ENCODE results near the gene CAPN15. TPM values are rescaled to one million over a fixed set of nuclear protein-coding genes. Genes with fewer than 3 reads are reported as not detected.

CAPN15 gene
- total RNA-seq, 1 donor from 2014 or later: 38.7 TPM

GRCh38 chr16:564690-565418 lies 37.3 kb downstream of the CAPN15 start:
- H3K4me1 Mint-ChIP-seq (ENCODE audit: low read depth, unreplicated experiment): peaks cover 3% of the 10 kb centered on the region
- peaks cover 7% of the 10 kb centered on the region for H3K27me3 Mint-ChIP-seq (ENCODE audit: low read depth, unreplicated experiment)
- no peak overlapping the region for H3K27ac ChIP-seq (ENCODE audit: low read depth, low read length)
- H3K27me3 ChIP-seq (ENCODE audit: insufficient read depth, low read length): peaks cover 12% of the 10 kb centered on the region
- H3K9me3 ChIP-seq (ENCODE audit: insufficient read depth, low read depth, low read length): no peaks in the 10 kb centered on the region
- no peak overlapping the region for H2AFZ ChIP-seq (ENCODE audit: low read depth, low read length)
- no peaks in the 10 kb centered on the region for H3K9me3 Mint-ChIP-seq (ENCODE audit: unreplicated experiment)
- no peak overlapping the region for H3K4me3 Mint-ChIP-seq (ENCODE audit: unreplicated experiment)
- DNase-seq (ENCODE audit: low read depth) (no peak), FAIRE-seq (no peak)
- H4K20me1 ChIP-seq (ENCODE audit: insufficient read depth, low read length): no peaks in the 10 kb centered on the region
- H3K4me3 ChIP-seq (ENCODE audit: insufficient read depth, low read depth, low read length): no peak overlapping the region
- H3K9ac ChIP-seq (ENCODE audit: low read length): no peak overlapping the region
- H3K36me3 ChIP-seq (ENCODE audit: insufficient read depth, low read length): no peaks in the 10 kb centered on the region
- peaks cover 12% of the 10 kb centered on the region for H3K4me1 ChIP-seq (ENCODE audit: insufficient read depth, low read length)
- H3K27ac Mint-ChIP-seq (ENCODE audit: unreplicated experiment): no peak overlapping the region
- TF ChIP-seq CTCF (IDR thresholded peaks at IDR 0.05; ENCODE audit: insufficient read depth, low read depth, low read length) (no peak), EZH2 (IDR thresholded peaks at IDR 0.05; ENCODE audit: insufficient read depth, low read length) (no peak)
- peaks cover under 1% of the 10 kb centered on the region for H3K79me2 ChIP-seq (ENCODE audit: insufficient read depth, low read length)
- H3K4me2 ChIP-seq (ENCODE audit: low read length): no peak overlapping the region
- no peaks in the 10 kb centered on the region for H3K36me3 Mint-ChIP-seq (ENCODE audit: low read depth, unreplicated experiment)

- Histone ChIP-seq H3K4me1 (ENCODE audit: insufficient read depth, low read length) (peaks cover 14% of the 10 kb centered on the region), H3K4me2 (ENCODE audit: low read length) (no peak overlapping the region), H3K4me3 (ENCODE audit: insufficient read depth, low read depth, low read length) (no peak overlapping the region), H3K9me3 (ENCODE audit: insufficient read depth, low read depth, low read length) (no peaks in the 10 kb centered on the region), H3K27me3 (ENCODE audit: insufficient read depth, low read length) (peaks cover 11% of the 10 kb centered on the region), H3K9ac (ENCODE audit: low read length) (no peak overlapping the region), H2AFZ (ENCODE audit: low read depth, low read length) (no peak overlapping the region), H3K79me2 (ENCODE audit: insufficient read depth, low read length) (peaks cover 8% of the 10 kb centered on the region), H3K27ac (ENCODE audit: low read depth, low read length) (no peak overlapping the region), H3K36me3 (ENCODE audit: insufficient read depth, low read length) (no peaks in the 10 kb centered on the region), H4K20me1 (ENCODE audit: insufficient read depth, low read length) (peaks cover 1% of the 10 kb centered on the region)
- peaks cover 7% of the 10 kb centered on the region for H3K27me3 Mint-ChIP-seq (ENCODE audit: low read depth, unreplicated experiment)
- no peaks in the 10 kb centered on the region for H3K36me3 Mint-ChIP-seq (ENCODE audit: low read depth, unreplicated experiment)
- H3K27ac Mint-ChIP-seq (ENCODE audit: unreplicated experiment): no peak overlapping the region
- H3K4me3 Mint-ChIP-seq (ENCODE audit: unreplicated experiment): no peak overlapping the region
- FAIRE-seq (no peak), DNase-seq (ENCODE audit: low read depth) (no peak)
- no peaks in the 10 kb centered on the region for H3K9me3 Mint-ChIP-seq (ENCODE audit: unreplicated experiment)
- TF ChIP-seq EZH2 (IDR thresholded peaks at IDR 0.05; ENCODE audit: insufficient read depth, low read length): no peak
- TF ChIP-seq CTCF (IDR thresholded peaks at IDR 0.05; ENCODE audit: insufficient read depth, low read depth, low read length): no peak
- H3K4me1 Mint-ChIP-seq (ENCODE audit: low read depth, unreplicated experiment): peaks cover 3% of the 10 kb centered on the region
Observed at GRCh38 chr16:565419-566330, 38.2 kb downstream of the CAPN15 start.
